Prostate gland (tissue), 2 donors: ENCODE results near the gene TMEM52B. TPM values are rescaled to one million over a fixed set of nuclear protein-coding genes. Genes with fewer than 3 reads are reported as not detected.

Experiments used
- DNase-seq: peaks from one replicate; pipeline ENCODE4 v3.0.0-alpha.2; 2019; ENCODE audit warnings: low spot score
- H3K27ac ChIP-seq, 2 donors: fragments of 200-600 bp; sonication (generic); 2 replicates each; pipeline ENCODE4 v1.5.1; 2017 to 2019
- H3K27me3 ChIP-seq: fragments of 200-600 bp; sonication (generic); replicated peaks from 2 replicates; pipeline ENCODE4 v1.5.1; 2019; ENCODE audit not compliant: insufficient read depth
- H3K36me3 ChIP-seq, 2 donors: fragments of 200-600 bp; sonication (generic); 1 replicate in 1 of 2; 2 replicates in 1 of 2; pipeline versions ENCODE4 v1.5.1 to v1.8.1; 2017 to 2019
- H3K4me1 ChIP-seq: fragments of 200-600 bp; sonication (generic); replicated peaks from 2 replicates; pipeline ENCODE4 v1.5.1; 2019
- H3K4me3 ChIP-seq, 2 donors: fragments of 200-600 bp; sonication (generic); 2 replicates each; pipeline ENCODE4 v1.5.1; 2017 to 2019
- H3K9me3 ChIP-seq: fragments of 200-600 bp; sonication (generic); 2 replicates; pipeline ENCODE4 v1.5.1; 2017
- POLR2A ChIP-seq: fragments of 450-650 bp; IDR thresholded peaks from one replicate; pipeline ENCODE4 v1.6.1; 2016; ENCODE audit warnings: antibody characterized with exemption, mild to moderate bottlenecking
- POLR2AphosphoS5 ChIP-seq: sonication (generic); formaldehyde crosslinking; IDR thresholded peaks from one replicate; pipeline ENCODE4 v1.6.1; 2017; ENCODE audit warnings: antibody characterized with exemption
- WGBS: methylation state at CpG from one replicate; pipeline ENCODE4 v1.1.5; 2018; 5-methylcytosine and 5-hydroxymethylcytosine counted together
- intact Hi-C: fragments of 100-400 bp; cut with DNase I; formaldehyde crosslinking; loops from one replicate; pipeline ENCODE4 v1.14.2; 2022
- total RNA-seq, 2 donors: library from RNA; depleted of rRNA; stranded (reverse); fragments of >200 nt; gene quantifications; one replicate each; pipeline ENCODE4 v1.1.0, GENCODE V29; 2016
- TF ChIP-seq, protein P1 (sequence below), 4 experiments: fragments of 200-600 bp in 2 of 4; fragments of 450-650 bp in 2 of 4; sonication (generic) in 2 of 4; IDR thresholded peaks; 1 replicate in 3 of 4; 2 replicates in 1 of 4; pipeline ENCODE4 v1.5.1; 2016 to 2019; ENCODE audit warnings: antibody characterized with exemption in 4 of 4, mild to moderate bottlenecking in 2 of 4, moderate library complexity in 2 of 4

TMEM52B gene
- total RNA-seq, 2 donors from 2014 or later: 0.17 TPM; not detected in 1

DNA sequence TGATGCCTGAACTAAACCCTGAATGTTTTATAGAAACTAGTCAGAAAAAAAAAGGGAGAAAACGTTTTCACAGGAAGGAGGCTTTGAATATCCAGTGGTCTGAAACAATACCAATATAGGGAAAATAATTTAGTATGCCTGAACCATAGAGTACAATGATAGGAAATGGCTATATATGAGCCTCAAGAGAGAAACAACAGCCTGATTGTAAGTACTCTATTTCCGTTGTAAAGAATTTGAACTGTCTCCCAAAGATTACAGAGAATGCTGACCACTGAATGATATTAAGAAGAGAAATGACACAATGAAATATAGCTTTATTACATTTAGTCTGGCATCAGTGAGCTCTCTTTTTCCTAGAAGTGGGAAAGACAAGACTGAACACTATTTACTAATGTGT lies 28.3 kb downstream of the TMEM52B start:
- no peaks in the 10 kb centered on the region for H3K36me3 ChIP-seq
- 27% methylated on average over 2 of the region's 2 CpGs for WGBS

DNA sequence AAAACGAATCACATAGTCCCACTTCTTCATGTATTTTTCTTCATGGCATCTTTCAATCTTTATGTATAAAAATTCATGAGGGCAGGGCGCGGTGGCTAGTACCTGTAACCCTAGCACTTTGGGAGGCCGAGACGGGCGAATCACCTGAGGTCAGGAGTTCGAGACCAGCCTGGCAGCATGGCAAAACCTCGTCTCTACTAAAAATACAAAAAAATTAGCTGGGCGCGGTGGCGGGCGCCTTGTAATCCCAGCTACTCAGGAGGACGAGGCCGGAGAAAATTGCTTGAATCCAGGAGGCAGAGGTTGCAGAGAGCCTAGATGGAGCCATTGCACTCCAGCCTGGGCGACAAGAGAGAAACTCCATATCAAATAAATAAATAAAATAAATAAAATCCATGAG lies 31.4 kb downstream of the TMEM52B start:
- TF ChIP-seq POLR2AphosphoS5: no peak
- no peak for TF ChIP-seq POLR2A
- Histone ChIP-seq H3K4me1 (no peaks in the 10 kb centered on the region), H3K4me3 (no peak overlapping the region), H3K9me3 (no peaks in the 10 kb centered on the region), H3K36me3 (no peaks in the 10 kb centered on the region), H3K27ac (no peak overlapping the region), H3K27me3 (no peaks in the 10 kb centered on the region)
- no peak for DNase-seq
- WGBS: 96% methylated on average over 15 of the region's 15 CpGs
- intact Hi-C loops: loop anchor here (10.0 kb wide), 1 partner anchor 155 kb away; no protein-coding TSS in a partner anchor

More for the DNA sequence above, 28.3 kb downstream of the TMEM52B start:
- no peaks in the 10 kb centered on the region for H3K27me3 ChIP-seq
- TF ChIP-seq, protein P1, sequence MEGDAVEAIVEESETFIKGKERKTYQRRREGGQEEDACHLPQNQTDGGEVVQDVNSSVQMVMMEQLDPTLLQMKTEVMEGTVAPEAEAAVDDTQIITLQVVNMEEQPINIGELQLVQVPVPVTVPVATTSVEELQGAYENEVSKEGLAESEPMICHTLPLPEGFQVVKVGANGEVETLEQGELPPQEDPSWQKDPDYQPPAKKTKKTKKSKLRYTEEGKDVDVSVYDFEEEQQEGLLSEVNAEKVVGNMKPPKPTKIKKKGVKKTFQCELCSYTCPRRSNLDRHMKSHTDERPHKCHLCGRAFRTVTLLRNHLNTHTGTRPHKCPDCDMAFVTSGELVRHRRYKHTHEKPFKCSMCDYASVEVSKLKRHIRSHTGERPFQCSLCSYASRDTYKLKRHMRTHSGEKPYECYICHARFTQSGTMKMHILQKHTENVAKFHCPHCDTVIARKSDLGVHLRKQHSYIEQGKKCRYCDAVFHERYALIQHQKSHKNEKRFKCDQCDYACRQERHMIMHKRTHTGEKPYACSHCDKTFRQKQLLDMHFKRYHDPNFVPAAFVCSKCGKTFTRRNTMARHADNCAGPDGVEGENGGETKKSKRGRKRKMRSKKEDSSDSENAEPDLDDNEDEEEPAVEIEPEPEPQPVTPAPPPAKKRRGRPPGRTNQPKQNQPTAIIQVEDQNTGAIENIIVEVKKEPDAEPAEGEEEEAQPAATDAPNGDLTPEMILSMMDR (IDR thresholded peaks at IDR 0.05): no peak
- no peak overlapping the region for H3K4me3 ChIP-seq
- intact Hi-C loops: no loop called here
- H3K9me3 ChIP-seq: no peaks in the 10 kb centered on the region
- H3K27ac ChIP-seq: no peak overlapping the region
- no peak for DNase-seq
- H3K4me1 ChIP-seq: no peaks in the 10 kb centered on the region

DNA sequence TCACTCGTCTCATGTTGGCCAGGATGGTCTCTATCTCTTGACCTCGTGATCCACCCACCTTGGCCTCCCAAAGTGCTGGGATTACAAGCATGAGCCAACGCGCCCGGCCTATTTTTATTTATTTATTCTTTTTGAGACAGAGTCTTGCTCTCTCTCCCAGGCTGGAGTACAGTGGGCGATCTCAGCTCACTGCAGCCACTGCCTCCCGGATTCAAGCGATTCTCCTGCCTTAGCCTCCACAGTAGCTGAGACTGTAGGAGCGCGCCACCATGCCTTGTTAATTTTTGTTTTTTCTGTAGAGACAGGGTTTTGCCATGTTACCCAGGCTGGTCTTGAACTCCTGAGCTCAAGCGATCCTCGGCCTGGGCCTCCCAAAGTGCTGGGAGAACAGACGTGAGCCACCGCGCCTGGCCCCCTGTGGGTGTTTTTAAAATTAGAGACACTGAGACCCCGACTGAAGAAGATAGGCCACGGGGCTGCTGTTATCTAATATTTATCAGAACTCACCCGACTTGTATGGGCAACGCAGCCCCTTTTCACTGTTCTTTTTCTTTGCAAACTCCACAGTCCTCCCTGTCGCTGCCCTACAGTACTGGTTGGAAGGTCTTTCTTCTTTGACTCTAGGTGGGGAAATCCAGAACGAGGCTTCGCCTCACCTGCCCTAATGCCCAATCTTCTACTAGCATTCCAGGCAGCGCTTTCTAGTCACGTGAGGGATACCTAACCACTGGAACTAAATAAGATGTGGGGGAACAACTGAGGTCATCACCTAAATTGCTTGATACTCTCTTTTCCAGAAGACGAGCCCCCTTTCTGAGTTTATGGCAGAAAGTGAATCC lies 32.5 kb downstream of the TMEM52B start:
- H3K4me3 ChIP-seq: no peak overlapping the region
- TF ChIP-seq, protein P1 (IDR thresholded peaks at IDR 0.05): no peak
- TF ChIP-seq POLR2A: no peak
- TF ChIP-seq POLR2AphosphoS5: no peak
- H3K27ac ChIP-seq: peak overlapping the region; percentile 98
- no peaks in the 10 kb centered on the region for H3K9me3 ChIP-seq
- intact Hi-C loops: loop anchor here (10.0 kb wide), 1 partner anchor 153 kb away; no protein-coding TSS in a partner anchor
- DNase-seq: no peak
- H3K36me3 ChIP-seq: no peaks in the 10 kb centered on the region
- H3K4me1 ChIP-seq: no peaks in the 10 kb centered on the region
- H3K27me3 ChIP-seq: no peaks in the 10 kb centered on the region
- 91% methylated on average over 25 of the region's 25 CpGs for WGBS

DNA sequence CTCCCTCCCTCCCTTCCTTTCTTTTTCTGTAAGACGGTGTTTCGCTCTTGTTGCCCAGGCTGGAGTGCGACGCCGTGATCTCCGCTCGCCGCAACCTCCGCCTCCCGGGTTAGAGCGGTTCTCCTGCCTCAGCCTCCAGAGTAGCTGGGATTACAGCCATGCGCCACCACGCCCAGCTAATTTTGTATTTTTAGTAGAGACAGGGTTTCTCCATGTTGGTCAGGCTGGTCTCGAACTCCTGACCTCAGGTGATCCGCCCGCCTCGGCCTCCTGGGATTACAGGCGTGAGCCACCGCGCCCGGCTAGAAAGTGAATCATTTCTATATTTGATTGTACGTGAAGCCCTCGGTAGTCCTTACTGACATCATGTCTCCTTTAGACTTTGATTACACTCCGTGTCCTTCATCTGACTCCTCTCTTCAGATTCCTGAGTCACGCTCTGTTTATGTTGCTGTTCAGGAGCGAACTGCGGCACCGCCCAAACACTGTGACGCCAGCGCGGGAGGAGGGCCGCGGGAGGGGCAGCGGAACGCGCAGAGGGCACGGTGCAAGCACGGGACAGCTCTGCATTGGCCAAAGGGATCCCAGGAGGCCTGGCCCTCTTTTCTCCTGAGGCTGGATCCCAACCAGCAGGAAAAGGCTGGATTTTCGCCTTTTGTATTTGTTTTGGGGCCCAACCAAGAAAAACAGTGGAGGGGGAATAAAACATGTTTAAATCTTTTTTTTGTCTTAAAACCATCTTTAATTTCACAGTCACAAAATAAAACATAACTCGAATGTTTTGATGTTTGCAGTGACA lies 33.3 kb downstream of the TMEM52B start:
- peak; percentile 98 for DNase-seq
- H3K27ac ChIP-seq: peak overlapping the region; percentile 98
- TF ChIP-seq POLR2AphosphoS5 (peak; percentile 100), POLR2A (peak; percentile 93)
- TF ChIP-seq, protein P1 (IDR thresholded peaks at IDR 0.05): peak in 2 of 4 experiments; percentile 19 to 31
- H3K27me3 ChIP-seq: no peaks in the 10 kb centered on the region
- intact Hi-C loops: loop anchor here (2.0 to 10.0 kb wide), 2 partner anchors 153 to 511 kb away; partner anchors contain the start of gene YBX3
- WGBS: 32% methylated on average over 40 of the region's 40 CpGs
- H3K36me3 ChIP-seq: no peaks in the 10 kb centered on the region
- H3K4me1 ChIP-seq: no peaks in the 10 kb centered on the region
- no peaks in the 10 kb centered on the region for H3K9me3 ChIP-seq
- H3K4me3 ChIP-seq: peak overlapping the region; percentile 59 to 71

DNA sequence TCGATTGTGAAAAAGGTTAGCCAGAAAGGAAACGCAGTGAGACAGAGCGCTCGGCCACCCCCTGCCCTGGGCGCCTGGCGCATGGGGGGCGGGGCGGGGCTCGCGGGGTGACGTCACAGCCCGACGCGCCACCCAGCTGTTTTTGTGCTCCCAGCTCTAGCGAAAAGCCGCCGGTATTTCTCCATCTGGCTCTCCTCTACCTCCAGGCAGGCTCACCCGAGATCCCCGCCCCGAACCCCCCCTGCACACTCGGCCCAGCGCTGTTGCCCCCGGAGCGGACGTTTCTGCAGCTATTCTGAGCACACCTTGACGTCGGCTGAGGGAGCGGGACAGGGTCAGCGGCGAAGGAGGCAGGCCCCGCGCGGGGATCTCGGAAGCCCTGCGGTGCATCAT lies 33.9 kb downstream of the TMEM52B start, which contains the start of gene GABARAPL1:
Gene GABARAPL1 (plus strand): TSS at position 139 of the 393 bp plus-strand sequence. CDS start 253 bp downstream, at position 392.
- Histone ChIP-seq H3K27me3 (no peaks in the 10 kb centered on the region), H3K36me3 (no peaks in the 10 kb centered on the region), H3K9me3 (no peaks in the 10 kb centered on the region), H3K4me3 (peak within 1 kb of the TSS; percentile 59 to 71), H3K27ac (peak within 1 kb of the TSS; percentile 98), H3K4me1 (no peaks in the 10 kb centered on the region)
- intact Hi-C loops: loop anchor here (2.0 to 10.0 kb wide), 2 partner anchors 152 to 510 kb away; partner anchors contain the start of gene YBX3
- 1% methylated on average over 28 of the region's 35 CpGs for WGBS
- TF ChIP-seq POLR2AphosphoS5: no peak
- TF ChIP-seq POLR2A: peak; percentile 43
- peak; percentile 88 for DNase-seq
